ENCODE measurements around the gene KLK5. TPM values are rescaled to one million over a fixed set of nuclear protein-coding genes. Genes with fewer than 3 reads are reported as not detected.

The KLK5 gene
- total RNA-seq, 1 experiment from 2014 or later = not detected

DNA sequence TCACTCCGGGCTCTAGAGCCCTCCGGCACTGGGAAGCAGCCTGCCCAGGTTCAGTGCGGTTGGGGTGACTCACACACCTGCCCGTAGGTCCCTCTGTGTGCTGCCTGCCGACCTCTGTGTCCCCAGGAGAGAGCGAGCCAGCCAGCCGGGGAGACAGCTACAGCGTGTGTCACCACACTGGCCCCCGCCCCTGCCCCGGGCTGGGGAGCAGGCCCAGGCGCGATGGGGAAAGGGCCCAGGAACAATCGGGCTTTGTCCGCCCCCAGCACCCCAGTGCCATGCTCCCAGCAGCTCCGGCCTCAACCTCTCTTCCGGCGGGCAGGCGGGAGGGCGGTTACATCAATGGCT lies 16.5 kb upstream of the KLK5 start, which contains the start of gene KLK6:
KLK6 (minus strand) TSS at position 179 of the 348 bp plus-strand sequence. CDS start 1,487 bp downstream, outside the sequence.
- no peak for DNase-seq (ENCODE audit: low read depth)

DNA sequence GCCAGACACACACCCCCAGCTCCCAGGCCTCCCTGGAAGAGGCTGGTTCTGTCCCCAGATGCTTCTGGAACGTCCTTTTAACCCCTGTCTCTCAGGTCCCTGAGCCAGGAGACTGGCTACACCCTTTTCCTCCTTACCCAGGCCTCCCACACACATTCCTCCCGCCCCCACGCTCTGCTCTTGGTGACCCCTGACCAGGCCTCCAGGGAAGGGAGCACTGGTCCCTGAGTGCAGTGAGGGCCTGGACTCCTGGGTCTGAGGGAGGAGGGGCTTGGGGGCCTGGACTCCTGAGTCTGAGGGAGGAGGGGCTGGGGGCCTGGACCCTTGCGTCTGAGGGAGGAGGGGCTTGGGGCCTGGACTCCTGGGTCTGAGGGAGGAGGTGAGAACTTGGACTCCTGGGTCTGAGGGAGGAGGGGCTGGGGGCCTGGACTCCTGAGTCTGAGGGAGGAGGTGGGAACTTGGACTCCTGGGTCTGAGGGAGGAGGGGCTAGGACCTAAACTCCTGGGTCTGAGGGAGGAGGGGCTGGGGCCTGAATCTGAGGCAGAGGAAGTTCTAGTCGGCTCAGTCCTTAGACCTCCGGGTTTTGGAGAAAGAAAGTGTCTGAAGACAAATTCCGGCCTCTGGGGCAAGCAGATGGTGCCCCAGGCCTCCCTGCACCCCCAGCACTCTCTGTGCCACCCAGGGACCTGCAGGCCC lies 16.0 kb upstream of the KLK5 start:
- DNase-seq (ENCODE audit: low read depth) = no peak

DNA sequence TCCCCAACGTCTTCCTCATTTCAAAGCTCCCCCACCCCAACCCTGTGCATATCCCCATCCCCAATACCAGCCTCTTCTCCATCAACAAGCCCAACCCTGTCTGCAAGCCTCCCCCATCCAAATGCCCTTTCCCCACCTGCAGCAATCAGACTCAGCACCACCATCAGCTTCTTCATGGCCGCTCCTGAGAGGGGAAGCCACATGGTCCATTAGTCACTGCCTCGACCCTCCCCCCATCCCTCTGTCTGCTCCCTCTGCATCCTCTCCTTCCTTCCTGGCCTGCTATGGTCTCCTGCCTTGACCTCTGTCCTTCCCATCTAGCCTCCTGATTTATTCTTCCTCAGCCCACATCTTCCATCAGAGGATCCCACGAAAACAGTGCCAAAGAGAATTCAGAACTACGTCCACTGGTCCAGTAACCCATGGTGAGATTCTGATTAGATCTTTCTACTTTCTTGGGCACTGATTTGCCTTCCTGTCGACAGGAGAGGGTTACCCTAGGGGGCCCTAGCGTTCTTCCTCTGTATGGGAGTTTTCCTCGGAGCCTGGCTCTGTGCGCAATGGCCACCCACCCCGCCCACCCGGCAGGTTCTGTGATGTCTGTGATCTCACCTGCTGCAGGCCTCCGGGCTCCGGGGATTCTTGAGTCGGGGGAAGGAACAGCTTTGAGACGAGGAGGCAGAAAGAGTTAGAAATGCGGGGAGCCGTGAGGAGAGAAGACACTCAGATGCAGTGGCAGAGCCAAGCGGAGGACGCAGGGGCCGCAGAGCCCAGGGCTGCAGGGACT lies 15.3 kb upstream of the KLK5 start:
- DNase-seq (ENCODE audit: low read depth) = peak; percentile 18

DNA sequence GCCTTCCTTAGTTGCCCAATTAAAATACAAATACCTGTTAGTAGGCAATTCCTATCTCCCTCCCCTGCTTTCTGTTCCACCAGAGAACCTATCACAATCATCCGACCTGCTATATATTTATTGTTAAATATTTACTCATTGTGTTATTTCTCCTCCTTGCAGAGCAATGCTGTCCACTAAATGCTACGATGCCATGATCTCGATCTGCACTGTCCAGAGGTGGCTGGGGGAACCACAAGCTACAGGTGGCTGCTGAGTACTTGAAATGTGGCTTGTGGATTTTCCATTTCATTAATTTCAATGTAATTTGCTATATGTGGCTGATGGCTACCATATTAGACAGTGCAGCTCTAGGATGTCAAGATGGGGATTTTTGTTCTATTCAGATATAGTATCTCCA lies 11.4 kb upstream of the KLK5 start:
- DNase-seq (ENCODE audit: low read depth) = no peak

DNA sequence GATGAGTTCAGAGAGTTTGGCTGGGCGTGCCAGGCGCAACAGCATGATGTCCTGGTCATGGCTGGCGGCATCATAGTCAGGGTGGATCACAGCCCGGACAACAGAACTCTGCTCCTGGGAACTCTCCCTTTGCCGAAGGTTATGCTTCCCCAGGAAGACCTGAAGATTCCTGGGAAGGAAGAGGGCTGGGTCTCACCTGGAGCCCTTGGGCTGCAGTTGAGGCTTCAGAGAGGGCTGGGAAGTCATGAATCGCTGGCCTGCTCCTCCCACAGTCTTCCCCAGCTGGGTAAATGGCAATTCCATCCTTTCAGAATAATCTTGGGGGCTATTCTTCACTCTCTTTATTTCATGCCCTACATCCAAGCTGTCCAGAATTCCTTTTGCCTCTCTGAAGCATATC lies 10.5 kb upstream of the KLK5 start:
- no peak for DNase-seq (ENCODE audit: low read depth)

DNA sequence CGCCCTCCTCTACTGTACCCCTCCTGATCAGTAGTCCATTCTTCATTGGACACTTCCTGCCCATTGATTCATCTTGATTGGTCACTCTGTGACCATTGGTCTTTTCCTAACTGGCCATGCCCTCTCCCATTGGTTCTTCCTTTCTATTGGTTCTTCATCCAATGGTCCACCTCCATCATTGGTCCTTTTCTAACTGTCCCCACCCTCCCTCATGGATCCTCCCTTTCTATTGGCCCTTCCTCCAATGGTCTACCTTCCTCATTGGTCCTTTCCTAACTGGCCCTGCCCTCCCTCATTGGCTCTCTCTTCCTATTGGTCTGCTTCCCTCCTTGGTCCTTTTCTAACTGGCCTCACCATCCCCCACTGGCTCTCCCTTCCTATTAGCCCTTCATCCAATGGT lies 9.4 kb upstream of the KLK5 start:
- no peak for DNase-seq (ENCODE audit: low read depth)

DNA sequence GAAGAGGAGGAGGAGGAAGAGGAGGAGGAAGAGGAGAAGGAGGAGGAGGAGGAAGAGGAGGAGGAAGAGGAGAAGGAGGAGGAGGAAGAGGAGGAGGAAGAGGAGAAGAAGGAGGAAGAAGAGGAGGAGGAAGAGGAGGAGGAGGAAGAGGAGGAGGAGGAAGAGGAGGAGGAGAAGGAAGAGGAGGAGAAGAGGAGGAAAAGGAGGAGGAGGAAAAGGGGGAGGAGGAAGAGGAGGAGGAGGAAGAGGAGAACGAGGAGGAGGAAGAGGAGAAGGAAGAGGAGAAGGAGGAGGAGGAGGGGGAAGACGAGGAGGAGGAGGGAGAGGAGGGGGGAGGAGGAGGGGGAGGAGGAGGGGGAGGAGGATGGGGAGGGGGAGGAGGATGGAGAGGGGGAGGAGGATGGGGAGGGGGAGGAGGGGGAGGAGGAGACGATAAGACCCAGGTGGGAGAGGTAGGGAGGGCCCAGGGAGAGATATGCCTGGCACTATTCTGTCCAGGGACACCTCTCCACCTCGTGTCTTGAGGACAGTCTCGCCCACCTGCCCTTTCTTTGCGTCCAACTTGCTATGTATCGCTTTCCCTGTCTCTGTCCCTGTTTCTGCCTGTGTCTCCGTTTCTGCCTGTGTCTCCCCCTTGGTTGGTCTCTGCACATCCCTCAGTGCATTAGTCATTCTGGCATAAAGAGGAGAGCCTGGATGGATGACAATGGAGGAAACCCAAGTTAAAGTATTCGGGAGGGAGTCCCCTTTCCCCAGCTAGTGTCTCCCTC lies 7.1 kb upstream of the KLK5 start:
- peak; percentile 4 for DNase-seq (ENCODE audit: low read depth)

DNA sequence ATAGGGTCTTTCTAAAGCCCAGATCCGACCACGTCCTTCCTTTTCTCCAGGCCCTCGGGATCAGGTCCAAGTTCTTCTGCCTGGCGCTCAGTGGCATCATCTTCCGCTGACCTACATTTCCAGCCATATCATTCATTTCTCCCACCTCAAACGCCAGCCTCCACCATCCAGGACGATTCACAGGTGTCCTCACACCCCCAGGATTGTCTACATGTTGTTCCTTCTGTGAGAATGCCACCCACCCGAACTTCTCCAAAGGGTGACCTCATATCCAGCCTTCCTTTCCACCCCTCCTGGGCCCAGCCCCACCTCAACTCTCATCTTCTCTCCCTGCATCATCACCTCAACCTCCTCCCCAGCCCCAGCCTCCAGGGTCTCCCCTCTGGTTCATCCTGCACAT lies 4.7 kb upstream of the KLK5 start:
- no peak for DNase-seq (ENCODE audit: low read depth)

DNA sequence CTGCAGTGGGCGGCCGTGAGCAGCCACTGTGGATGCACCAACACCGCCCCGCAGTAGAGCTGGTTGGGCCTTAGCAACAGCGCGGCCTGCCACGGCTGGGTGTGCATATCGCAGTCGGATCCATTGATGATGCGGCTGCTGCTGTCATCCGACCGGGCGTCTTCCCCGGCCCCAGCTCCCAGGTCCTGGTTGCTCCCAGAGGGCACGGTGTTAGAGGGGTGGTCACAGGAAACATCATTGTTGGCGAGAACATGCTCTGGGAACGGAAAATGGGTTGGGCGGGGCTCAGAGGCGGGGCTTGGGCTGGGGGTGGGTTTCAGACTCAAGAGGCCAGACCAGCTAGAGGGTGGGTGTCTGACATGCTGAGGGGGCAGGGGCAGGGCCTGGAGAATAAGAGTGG lies 3.0 kb downstream of the KLK5 start:
- DNase-seq (ENCODE audit: low read depth) = no peak

DNA sequence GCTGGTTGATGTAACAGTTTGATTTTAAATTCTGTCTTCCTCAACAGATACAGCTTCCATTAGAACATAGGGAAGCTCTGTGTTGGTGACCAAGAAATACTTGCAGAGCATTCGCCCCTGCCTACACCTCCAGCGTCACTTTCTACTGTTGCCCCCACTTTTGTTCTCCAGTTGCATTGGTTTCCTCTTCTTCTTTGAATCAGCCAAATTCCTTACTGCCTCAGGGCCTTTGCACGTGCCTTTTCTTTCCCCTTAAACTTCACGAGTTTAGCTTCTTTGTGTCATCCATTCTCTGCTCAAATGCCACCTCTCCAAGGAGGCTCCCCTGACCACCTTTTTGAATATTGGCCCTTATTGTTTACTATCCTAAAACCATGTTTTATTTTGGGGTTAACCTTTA lies 5.7 kb downstream of the KLK5 start:
- no peak for DNase-seq (ENCODE audit: low read depth)

DNA sequence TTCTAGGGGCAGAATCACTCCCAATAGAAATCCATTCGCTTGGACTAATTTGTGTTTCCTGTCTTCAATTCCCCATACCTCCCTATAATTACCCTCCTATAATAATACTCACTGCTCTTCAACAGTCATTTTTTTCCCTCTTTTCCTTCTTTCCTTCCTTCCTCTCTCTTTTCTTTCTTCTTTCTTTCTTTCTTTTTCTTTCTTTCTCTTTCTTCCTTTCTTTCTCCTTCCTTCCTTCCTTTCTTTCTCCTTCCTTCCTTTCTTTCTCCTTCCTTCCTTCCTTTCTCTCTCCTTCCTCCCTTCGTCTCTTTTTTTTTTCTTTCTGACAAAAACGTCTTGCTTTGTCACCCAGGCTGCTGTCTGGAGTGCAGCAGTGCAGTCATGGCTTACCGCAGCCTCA lies 8.0 kb downstream of the KLK5 start:
- DNase-seq (ENCODE audit: low read depth) = no peak

DNA sequence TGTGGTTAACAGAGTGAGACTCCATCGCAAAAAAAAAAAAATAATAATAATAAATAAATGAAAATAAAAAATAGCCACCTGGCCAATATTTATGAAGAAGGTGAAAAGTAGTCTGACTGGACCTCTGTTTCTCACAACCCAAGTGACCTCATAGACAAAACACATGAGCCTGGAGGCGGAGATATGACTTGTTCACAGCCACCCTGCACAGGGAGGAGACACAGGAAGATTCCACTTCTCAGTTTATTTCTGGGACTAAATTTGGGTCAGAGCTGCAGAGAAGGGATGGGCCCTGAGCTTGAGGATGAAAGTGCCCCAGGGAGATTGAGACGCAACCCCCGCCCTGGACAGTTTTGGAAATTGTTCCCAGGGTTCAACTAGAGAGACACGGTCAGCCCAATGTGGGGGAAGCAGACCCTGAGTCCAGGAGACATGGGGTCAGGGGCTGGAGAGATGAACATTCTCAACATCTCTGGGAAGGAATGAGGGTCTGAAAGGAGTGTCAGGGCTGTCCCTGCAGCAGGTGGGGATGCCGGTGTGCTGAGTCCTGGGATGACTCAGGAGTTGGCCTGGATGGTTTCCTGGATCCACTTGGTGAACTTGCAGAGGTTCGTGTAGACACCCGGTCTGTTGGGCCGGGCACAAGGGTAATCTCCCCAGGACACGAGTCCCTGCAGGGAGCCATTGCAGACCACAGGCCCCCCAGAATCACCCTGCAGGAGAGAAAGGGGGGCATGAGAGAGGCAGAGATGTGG lies 9.6 kb downstream of the KLK5 start:
- no peak for DNase-seq (ENCODE audit: low read depth)

DNA sequence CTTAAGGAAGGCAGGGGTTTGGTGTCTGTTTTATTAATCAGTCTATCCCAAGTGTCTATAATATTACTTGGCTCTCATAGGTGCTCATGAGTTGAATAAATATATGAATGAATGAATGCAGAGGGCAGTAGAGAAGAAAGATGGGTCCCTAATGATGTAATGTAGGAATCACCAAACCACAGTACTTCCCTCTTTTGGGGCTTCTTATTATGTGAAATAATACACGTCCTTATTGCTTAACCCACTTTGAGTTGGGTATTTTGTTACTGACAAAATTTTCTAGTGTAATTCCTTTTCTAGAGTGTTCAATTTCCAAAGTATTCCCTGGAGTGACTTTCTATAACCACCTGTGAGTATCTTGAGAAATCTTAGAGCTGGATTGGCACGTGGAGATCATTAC lies 13.2 kb downstream of the KLK5 start:
- no peak for DNase-seq (ENCODE audit: low read depth)

DNA sequence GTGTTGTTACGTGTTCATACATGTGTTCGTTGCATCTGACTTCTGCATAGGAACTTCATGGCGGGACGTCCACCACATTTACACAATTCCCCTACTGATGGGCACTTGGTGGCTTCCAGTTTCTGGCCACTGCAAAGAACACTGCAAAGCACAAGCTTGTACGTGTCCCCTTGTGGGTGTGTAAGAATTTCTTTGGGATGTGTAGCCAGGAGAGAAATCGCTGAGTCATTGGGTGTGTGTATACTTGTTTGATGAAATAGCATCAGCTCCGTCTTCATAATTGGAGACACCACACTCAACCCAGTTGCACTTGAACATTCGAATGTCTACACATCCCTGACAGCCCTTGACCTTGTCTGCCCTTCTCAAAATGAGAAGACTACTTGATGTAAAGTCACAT lies 19.2 kb downstream of the KLK5 start:
- peak; percentile 30 for DNase-seq (ENCODE audit: low read depth)

DNA sequence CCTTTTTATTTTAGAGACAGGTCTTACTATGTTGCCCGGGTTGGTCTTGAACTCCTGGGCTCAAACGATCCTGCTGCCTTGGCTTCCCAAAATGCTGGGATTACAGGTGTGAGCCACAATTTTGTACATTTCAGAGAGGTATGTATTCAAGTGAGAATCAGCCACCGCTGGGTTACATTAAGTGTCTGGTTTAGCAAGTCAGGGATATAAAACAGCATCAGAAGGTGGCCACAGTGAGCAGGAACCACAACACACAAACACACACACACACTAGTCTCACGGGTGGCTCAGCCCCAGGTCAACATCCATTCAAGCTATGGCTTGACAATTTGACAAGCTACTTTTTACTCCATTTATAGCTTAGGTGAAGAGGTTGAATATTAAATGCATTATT lies 20.2 kb downstream of the KLK5 start:
- DNase-seq (ENCODE audit: low read depth) = no peak

DNA sequence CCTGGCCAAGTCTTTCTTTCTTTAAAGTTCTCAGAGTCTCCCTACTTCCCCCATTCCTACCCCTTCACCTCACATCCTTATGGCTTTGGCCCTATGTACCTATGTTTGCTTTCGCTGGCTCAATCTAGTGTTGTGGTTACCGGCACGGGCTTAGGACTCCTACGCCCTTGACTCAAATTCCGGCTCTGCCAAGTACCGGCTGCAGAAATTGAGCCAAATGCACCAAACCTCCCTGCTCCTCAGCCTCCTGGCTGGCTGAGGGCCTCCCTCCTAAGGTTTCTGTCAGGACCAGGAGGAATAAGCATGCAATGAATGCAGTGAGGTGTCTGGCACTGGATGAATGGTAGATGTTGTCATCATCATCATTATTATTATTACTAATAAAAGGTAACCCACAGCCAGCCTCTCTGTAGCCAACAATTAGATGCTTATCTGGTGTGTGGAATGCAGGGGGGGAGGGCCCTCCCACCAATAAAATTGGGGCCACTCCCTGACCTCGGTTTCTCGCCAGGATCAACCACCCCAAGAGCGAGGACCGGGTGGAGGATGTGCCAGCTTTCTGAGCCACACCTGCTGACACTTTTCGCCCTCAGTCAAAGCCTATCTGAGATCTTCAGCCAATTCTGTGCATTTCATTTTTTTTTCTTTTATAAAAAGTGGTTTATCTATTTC lies 20.7 kb downstream of the KLK5 start:
- no peak for DNase-seq (ENCODE audit: low read depth)

DNA sequence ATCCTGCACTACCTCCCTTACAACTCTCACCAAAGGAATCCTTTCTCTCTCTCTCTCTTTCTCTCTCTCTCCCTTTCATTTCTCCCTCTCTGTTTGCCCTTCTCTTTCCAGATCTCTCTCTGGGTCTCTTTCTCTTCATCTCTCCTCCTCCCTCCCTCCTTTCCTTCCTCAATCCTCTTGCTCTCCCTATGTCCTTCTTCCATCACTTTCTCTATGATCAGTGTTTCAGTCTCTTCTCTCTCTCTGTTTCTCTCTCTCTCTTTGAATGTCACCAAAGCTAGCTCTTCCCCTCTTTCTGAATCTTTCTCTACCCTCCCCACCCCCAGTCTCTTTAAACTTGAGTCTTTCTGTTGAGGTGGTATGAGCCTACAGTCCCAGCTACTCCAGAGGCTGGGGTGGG lies 21.8 kb downstream of the KLK5 start:
- no peak for DNase-seq (ENCODE audit: low read depth)

DNA sequence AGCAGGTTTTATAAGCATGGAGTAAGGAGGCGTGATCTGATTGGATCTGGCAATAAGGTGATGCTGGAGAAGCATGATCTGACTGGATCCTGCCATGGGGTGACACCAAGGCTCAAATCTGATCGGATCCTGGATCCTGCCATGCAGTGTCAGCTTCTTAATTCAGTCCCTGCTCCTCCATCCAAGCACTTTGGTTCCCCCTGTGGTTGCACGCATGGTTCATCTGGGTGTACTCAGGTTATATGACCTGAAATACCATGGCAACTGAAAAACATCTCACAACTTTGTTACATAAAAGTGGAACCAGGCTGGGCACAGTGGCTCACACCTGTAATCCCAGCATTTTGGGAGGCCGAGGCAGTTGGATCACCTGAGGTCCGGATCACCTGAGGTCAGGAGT lies 24.0 kb downstream of the KLK5 start:
- DNase-seq (ENCODE audit: low read depth) = no peak

DNA sequence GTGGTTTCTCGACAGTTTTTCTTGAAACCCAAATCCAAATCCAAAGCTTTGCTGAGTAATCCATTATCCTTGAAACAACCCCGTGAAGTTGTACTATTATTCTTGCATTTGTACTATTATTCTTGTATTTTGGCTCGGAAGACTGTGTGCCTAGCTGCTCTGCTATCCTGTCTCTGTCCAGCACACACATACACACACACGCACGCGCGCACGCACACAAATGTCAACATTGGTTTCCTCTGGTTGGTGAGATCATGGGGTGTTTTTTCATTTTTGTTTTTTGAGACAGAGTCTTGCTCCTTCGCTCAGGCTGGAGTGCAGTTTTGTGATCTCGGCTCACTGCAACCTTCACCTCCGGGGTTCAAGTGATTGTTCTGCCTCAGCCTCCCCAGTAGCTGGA lies 26.7 kb downstream of the KLK5 start:
- DNase-seq (ENCODE audit: low read depth) = no peak

DNA sequence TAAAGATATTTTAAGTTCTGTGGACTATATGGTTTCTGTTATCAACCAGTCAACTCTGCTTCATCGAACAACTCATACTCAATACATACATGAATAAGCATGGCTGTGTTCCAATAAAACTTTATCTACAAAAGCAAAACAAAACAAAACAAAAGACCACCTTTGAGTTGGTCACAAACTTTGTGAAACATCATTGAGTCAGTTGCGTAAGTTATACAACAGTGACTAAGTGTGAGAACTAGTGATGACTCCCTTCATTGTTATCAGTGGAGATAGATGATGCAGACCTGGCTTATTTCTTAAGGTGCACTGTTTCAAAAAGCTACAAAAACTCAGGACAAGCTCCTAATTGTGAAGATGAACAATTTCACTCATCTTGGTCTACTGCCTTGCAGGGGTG lies 27.1 kb downstream of the KLK5 start:
- peak; percentile 11 for DNase-seq (ENCODE audit: low read depth)

DNA sequence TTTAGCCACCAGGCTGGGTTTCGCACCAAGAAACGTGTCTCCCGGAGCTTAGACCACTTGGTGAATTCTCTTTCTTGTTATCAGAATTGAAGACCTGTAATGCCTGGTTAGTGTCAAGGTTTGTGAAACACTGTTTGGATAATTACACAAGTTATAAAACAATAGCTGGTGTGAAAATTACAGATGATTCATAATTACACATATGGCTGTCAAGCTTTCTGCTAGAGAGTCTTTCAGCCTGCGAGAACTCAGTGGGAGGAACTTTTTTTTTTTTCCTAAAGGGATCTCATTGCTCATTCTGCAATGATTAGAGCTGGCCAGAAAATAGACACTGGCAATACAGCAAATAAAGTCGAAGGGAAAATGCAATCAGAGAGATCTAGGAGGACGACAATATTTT lies 28.3 kb downstream of the KLK5 start:
- no peak for DNase-seq (ENCODE audit: low read depth)
